K562 (cell line): Measurements from ENCODE around the gene SLC34A3. TPM values are rescaled to one million over a fixed set of nuclear protein-coding genes. Genes with fewer than 3 reads are reported as not detected.

ENCODE experiments used
- ETV1 ChIP-seq: fragments of 450-650 bp; conservative IDR thresholded peaks from 2 replicates; pipeline ENCODE4 v1.6.1; 2016; ENCODE audit warnings: missing genetic modification characterization, control low read depth, low read depth, missing compliant biosample characterization
- MIER1 ChIP-seq: fragments of 450-650 bp; IDR thresholded peaks from 2 replicates; pipeline ENCODE4 v1.6.1; 2016; ENCODE audit warnings: antibody characterized with exemption, mild to moderate bottlenecking, low read depth
- NR2F6 ChIP-seq: fragments of 450-650 bp; formaldehyde crosslinking; IDR thresholded peaks from 2 replicates; pipeline ENCODE4 v1.4.0; 2020; ENCODE audit warnings: mild to moderate bottlenecking
- WHSC1 ChIP-seq: IDR thresholded peaks from one replicate; pipeline ENCODE4 v1.6.1; 2012; ENCODE audit warnings: low read length, control low read depth, inconsistent platforms
- ZBTB1 ChIP-seq: sonication (generic); formaldehyde crosslinking; IDR thresholded peaks from 2 replicates; pipeline ENCODE4 v1.8.1; 2023; ENCODE audit warnings: missing genetic modification reagents, low read depth, mild to moderate bottlenecking, borderline replicate concordance
- ZEB2 ChIP-seq: fragments of 450-650 bp; IDR thresholded peaks from 2 replicates; pipeline ENCODE4 v1.6.1; 2016
- polyA plus RNA-seq, 8 experiments: library from polyadenylated mRNA; depleted of rRNA in 4 of 8; stranded (reverse) in 5 of 8; unstranded in 3 of 8; fragments of >200 nt; fragmentation: Nextera tagmentation in 2 of 8; fragmentation: Illumina TruSeq in 1 of 8; extraction: Ambion mirVana in 2 of 8; extraction: Trizol in 1 of 8; gene quantifications; 2 replicates each; pipeline versions ENCODE4 v1.2.1 to v1.2.3, GENCODE V29; 2011 to 2014; ENCODE audit warnings: inconsistent platforms in 1 of 8, missing spikeins in 1 of 8
- total RNA-seq, 7 experiments: library from RNA; depleted of rRNA in 6 of 7; stranded (reverse); fragments of >200 nt in 6 of 7; fragmentation: Illumina TruSeq in 2 of 7; extraction: Trizol in 2 of 7; gene quantifications; 2 replicates each; pipeline versions ENCODE4 v1.2.1 to v1.2.3, GENCODE V29; 2011 to 2021; ENCODE audit warnings: low replicate concordance in 1 of 7
- TF ChIP-seq, protein P1 (sequence below): sonication (generic); formaldehyde crosslinking; IDR thresholded peaks from 2 replicates; pipeline ENCODE4 v1.8.0; 2023; ENCODE audit warnings: mild to moderate bottlenecking, missing genetic modification reagents
- TF ChIP-seq, protein P2 (sequence below), 2 experiments: fragments of 200-800 bp in 1 of 2; sonication (Bioruptor generic) in 1 of 2; sonication (generic) in 1 of 2; formaldehyde crosslinking in 1 of 2; IDR thresholded peaks in 1 of 2; conservative IDR thresholded peaks in 1 of 2; 2 replicates each; pipeline versions ENCODE4 v1.5.0 to v1.6.1; 2016 to 2020; ENCODE audit warnings: missing compliant biosample characterization in 1 of 2, missing genetic modification characterization in 1 of 2, missing genetic modification reagents in 1 of 2
- TF ChIP-seq, protein P3 (sequence below): fragments of 450-650 bp; IDR thresholded peaks from 2 replicates; pipeline ENCODE4 v1.6.1; 2016; ENCODE audit warnings: antibody characterized with exemption
- TF ChIP-seq, protein P4 (sequence below), 2 experiments: fragments of 450-650 bp; formaldehyde crosslinking in 1 of 2; IDR thresholded peaks; 2 replicates each; pipeline versions ENCODE4 v1.4.0 to v1.6.1; 2014 to 2020; ENCODE audit warnings: mild to moderate bottlenecking in 2 of 2, borderline replicate concordance in 1 of 2, low read depth in 1 of 2
- TF ChIP-seq, protein P5 (sequence below): sonication (generic); formaldehyde crosslinking; IDR thresholded peaks from 2 replicates; pipeline ENCODE4 v1.9.0; 2022; ENCODE audit warnings: mild to moderate bottlenecking, missing genetic modification reagents

Gene SLC34A3
- total and polyA plus RNA-seq, 9 of the 15 experiments (the other 6 are each of a cell fraction or from before 2014, with no cell fraction given), result not detected

DNA sequence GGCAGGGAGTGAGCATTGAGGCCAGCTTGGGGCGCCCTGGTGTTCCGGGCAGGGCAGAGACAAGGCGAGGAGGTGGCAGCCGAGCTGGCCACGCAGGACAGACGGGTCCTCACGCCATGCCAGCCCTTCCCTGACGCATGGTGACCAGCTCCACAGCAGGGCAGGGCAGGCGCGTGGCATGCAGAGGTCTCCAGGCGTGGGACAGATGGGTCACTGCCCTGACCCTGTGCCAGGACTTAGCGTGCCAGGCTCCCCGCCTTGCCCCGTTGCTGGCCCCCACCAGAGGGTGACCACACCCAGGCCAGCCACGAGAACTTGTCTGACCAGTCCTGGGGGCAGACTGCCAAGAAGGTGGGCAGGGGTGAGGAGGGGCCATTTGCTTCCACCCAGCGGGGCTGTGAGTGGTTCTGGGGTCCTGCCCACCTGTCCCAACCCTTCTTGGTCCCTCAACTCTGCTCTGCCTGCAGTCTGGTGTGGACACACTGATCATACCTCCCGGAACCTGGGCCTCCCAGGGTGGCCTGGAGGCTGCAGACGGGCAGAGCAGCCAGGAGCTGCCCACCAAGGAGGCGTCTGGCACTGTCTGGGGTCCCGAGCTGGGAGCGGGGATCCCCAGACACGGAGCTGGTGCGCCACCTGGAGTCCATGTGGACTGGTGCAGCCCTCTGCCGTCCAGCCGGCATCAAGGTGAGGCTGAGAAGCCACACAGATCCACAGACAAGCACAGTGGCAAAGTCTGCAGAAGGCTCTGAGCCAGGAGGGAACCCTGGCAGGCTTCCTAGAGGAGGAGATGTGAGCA is 3.4 kb upstream of the SLC34A3 start, which contains the start of gene RNF224 (continued):
- TF ChIP-seq, protein P1, sequence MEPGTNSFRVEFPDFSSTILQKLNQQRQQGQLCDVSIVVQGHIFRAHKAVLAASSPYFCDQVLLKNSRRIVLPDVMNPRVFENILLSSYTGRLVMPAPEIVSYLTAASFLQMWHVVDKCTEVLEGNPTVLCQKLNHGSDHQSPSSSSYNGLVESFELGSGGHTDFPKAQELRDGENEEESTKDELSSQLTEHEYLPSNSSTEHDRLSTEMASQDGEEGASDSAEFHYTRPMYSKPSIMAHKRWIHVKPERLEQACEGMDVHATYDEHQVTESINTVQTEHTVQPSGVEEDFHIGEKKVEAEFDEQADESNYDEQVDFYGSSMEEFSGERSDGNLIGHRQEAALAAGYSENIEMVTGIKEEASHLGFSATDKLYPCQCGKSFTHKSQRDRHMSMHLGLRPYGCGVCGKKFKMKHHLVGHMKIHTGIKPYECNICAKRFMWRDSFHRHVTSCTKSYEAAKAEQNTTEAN, result no peak
- TF ChIP-seq, protein P2, sequence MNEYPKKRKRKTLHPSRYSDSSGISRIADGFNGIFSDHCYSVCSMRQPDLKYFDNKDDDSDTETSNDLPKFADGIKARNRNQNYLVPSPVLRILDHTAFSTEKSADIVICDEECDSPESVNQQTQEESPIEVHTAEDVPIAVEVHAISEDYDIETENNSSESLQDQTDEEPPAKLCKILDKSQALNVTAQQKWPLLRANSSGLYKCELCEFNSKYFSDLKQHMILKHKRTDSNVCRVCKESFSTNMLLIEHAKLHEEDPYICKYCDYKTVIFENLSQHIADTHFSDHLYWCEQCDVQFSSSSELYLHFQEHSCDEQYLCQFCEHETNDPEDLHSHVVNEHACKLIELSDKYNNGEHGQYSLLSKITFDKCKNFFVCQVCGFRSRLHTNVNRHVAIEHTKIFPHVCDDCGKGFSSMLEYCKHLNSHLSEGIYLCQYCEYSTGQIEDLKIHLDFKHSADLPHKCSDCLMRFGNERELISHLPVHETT (CRISPR knock-in tag; conservative IDR thresholded peaks at IDR 0.05 in 1 of 2, IDR thresholded peaks at IDR 0.05 in 1 of 2), result no peak
- TF ChIP-seq ETV1 (tag) (no peak), MIER1 (no peak), WHSC1 (no peak), ZBTB1 (CRISPR knock-in tag) (no peak), ZEB2 (no peak), NR2F6 (CRISPR knock-in tag) (no peak)
- TF ChIP-seq, protein P3, sequence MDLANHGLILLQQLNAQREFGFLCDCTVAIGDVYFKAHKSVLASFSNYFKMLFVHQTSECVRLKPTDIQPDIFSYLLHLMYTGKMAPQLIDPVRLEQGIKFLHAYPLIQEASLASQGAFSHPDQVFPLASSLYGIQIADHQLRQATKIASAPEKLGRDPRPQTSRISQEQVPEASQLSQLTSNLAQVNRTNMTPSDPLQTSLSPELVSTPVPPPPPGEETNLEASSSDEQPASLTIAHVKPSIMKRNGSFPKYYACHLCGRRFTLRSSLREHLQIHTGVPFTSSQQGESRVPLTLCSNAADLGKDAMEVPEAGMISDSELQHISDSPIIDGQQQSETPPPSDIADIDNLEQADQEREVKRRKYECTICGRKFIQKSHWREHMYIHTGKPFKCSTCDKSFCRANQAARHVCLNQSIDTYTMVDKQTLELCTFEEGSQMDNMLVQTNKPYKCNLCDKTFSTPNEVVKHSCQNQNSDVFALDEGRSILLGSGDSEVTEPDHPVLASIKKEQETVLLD, result no peak
- TF ChIP-seq, protein P4, sequence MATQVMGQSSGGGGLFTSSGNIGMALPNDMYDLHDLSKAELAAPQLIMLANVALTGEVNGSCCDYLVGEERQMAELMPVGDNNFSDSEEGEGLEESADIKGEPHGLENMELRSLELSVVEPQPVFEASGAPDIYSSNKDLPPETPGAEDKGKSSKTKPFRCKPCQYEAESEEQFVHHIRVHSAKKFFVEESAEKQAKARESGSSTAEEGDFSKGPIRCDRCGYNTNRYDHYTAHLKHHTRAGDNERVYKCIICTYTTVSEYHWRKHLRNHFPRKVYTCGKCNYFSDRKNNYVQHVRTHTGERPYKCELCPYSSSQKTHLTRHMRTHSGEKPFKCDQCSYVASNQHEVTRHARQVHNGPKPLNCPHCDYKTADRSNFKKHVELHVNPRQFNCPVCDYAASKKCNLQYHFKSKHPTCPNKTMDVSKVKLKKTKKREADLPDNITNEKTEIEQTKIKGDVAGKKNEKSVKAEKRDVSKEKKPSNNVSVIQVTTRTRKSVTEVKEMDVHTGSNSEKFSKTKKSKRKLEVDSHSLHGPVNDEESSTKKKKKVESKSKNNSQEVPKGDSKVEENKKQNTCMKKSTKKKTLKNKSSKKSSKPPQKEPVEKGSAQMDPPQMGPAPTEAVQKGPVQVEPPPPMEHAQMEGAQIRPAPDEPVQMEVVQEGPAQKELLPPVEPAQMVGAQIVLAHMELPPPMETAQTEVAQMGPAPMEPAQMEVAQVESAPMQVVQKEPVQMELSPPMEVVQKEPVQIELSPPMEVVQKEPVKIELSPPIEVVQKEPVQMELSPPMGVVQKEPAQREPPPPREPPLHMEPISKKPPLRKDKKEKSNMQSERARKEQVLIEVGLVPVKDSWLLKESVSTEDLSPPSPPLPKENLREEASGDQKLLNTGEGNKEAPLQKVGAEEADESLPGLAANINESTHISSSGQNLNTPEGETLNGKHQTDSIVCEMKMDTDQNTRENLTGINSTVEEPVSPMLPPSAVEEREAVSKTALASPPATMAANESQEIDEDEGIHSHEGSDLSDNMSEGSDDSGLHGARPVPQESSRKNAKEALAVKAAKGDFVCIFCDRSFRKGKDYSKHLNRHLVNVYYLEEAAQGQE (IDR thresholded peaks at IDR 0.05; ENCODE audit: borderline replicate concordance), result peak; percentile 95
- TF ChIP-seq, protein P4 (CRISPR knock-in tag; IDR thresholded peaks at IDR 0.05; ENCODE audit: low read depth), result no peak
- TF ChIP-seq, protein P5, sequence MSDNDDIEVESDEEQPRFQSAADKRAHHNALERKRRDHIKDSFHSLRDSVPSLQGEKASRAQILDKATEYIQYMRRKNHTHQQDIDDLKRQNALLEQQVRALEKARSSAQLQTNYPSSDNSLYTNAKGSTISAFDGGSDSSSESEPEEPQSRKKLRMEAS, result peak; percentile 27; the same call in 1 of the 2 replicates
